GM23338 (cell line): ENCODE measurements around the gene DUS2. TPM values are rescaled to one million over a fixed set of nuclear protein-coding genes. Genes with fewer than 3 reads are reported as not detected.

ENCODE experiments used
- ATAC-seq: fragments of 200-7000 bp; cut with Tn5 transposase; 3 replicates; pipeline ENCODE4 v1.9.1; 2020
- DNase-seq: peaks from one replicate; pipeline ENCODE4 v3.0.0-alpha.2; 2015; ENCODE audit warnings: low spot score
- H2AFZ ChIP-seq: fragments of 200-600 bp; sonication (generic); 2 replicates; pipeline ENCODE4 v1.8.0; 2016; ENCODE audit warnings: antibody characterized with exemption, mild to moderate bottlenecking, moderate library complexity
- H3F3A ChIP-seq: fragments of 200-600 bp; sonication (generic); replicated peaks from 2 replicates; pipeline ENCODE4 v1.8.0; 2017; ENCODE audit warnings: antibody characterized with exemption, mixed run types, low read depth
- H3K27ac ChIP-seq: fragments of 200-600 bp; sonication (generic); 2 replicates; pipeline ENCODE4 v1.6.1; 2016; ENCODE audit warnings: low read depth
- H3K27me3 ChIP-seq: fragments of 200-600 bp; sonication (generic); 2 replicates; pipeline ENCODE4 v1.8.0; 2016; ENCODE audit warnings: mild to moderate bottlenecking, mixed run types, moderate library complexity; ENCODE audit not compliant: insufficient read depth
- H3K36me3 ChIP-seq: fragments of 200-600 bp; sonication (generic); 2 replicates; pipeline ENCODE4 v1.8.0; 2016; ENCODE audit warnings: mild to moderate bottlenecking; ENCODE audit not compliant: insufficient read depth
- H3K4me1 ChIP-seq: fragments of 200-600 bp; sonication (generic); 2 replicates; pipeline ENCODE4 v1.8.0; 2016; ENCODE audit warnings: mild to moderate bottlenecking, moderate library complexity; ENCODE audit not compliant: insufficient read depth
- H3K4me2 ChIP-seq: fragments of 200-600 bp; sonication (generic); 2 replicates; pipeline ENCODE4 v1.7.1; 2017; ENCODE audit warnings: mixed run types
- H3K4me3 ChIP-seq: fragments of 200-600 bp; sonication (generic); 2 replicates; pipeline ENCODE4 v1.6.1; 2016; ENCODE audit warnings: mixed run types
- H3K79me2 ChIP-seq: fragments of 200-600 bp; sonication (generic); replicated peaks from 2 replicates; pipeline ENCODE4 v1.8.0; 2017; ENCODE audit warnings: mild to moderate bottlenecking; ENCODE audit not compliant: insufficient read depth
- H3K9me2 ChIP-seq: fragments of 200-600 bp; sonication (generic); 2 replicates; pipeline ENCODE4 v1.8.0; 2017; ENCODE audit not compliant: insufficient read depth
- H4K20me1 ChIP-seq: fragments of 200-600 bp; sonication (generic); replicated peaks from 2 replicates; pipeline ENCODE4 v1.8.0; 2017; ENCODE audit warnings: mild to moderate bottlenecking; ENCODE audit not compliant: insufficient read depth
- H3K27ac Mint-ChIP-seq: 2 replicates; pipeline ENCODE4 v1.8.0; 2020; ENCODE audit warnings: inconsistent platforms, mild to moderate bottlenecking, moderate library complexity, mixed read lengths
- H3K27me3 Mint-ChIP-seq: 3 replicates; pipeline ENCODE4 v1.8.0; 2022; ENCODE audit warnings: low read depth, mild to moderate bottlenecking, moderate library complexity, mixed read lengths, inconsistent platforms; ENCODE audit not compliant: insufficient read depth, poor library complexity
- H3K36me3 Mint-ChIP-seq: 3 replicates; pipeline ENCODE4 v1.8.0; 2021; ENCODE audit warnings: low read depth, mild to moderate bottlenecking, inconsistent platforms, moderate library complexity, mixed read lengths
- H3K4me1 Mint-ChIP-seq: 3 replicates; pipeline ENCODE4 v1.8.0; 2020; ENCODE audit warnings: mild to moderate bottlenecking, inconsistent platforms, mixed read lengths
- H3K4me3 Mint-ChIP-seq: 3 replicates; pipeline ENCODE4 v1.8.0; 2021; ENCODE audit warnings: moderate library complexity, mild to moderate bottlenecking, inconsistent platforms, mixed read lengths
- H3K9me3 Mint-ChIP-seq: 3 replicates; pipeline ENCODE4 v1.8.0; 2020; ENCODE audit warnings: moderate library complexity, mild to moderate bottlenecking, inconsistent platforms, mixed read lengths
- CREB1 ChIP-seq: fragments of 250-450 bp; sonication (Bioruptor Pico); IDR thresholded peaks from 2 replicates; pipeline ENCODE4 v1.5.0; 2020; ENCODE audit warnings: low read depth, mild to moderate bottlenecking, moderate library complexity
- JUNB ChIP-seq: IDR thresholded peaks from one replicate; pipeline ENCODE4 v1.6.1; 2016; ENCODE audit warnings: antibody characterized with exemption; ENCODE audit not compliant: unreplicated experiment
- NANOG ChIP-seq: IDR thresholded peaks from 2 replicates; pipeline ENCODE4 v1.6.1; 2016; ENCODE audit warnings: antibody characterized with exemption, borderline replicate concordance
- POLR2AphosphoS5 ChIP-seq: IDR thresholded peaks from 2 replicates; pipeline ENCODE4 v1.6.1; 2016; ENCODE audit warnings: antibody characterized with exemption, low read depth
- STAT1 ChIP-seq: IDR thresholded peaks from one replicate; pipeline ENCODE4 v1.6.1; 2016; ENCODE audit warnings: antibody characterized with exemption; ENCODE audit not compliant: unreplicated experiment
- ZNF114 ChIP-seq: fragments of 250-450 bp; sonication (Bioruptor Pico); IDR thresholded peaks from 2 replicates; pipeline ENCODE4 v1.5.0; 2020; ENCODE audit warnings: mild to moderate bottlenecking, moderate library complexity
- ZNF331 ChIP-seq: fragments of 250-450 bp; sonication (Bioruptor Pico); IDR thresholded peaks from 2 replicates; pipeline ENCODE4 v1.5.0; 2020; ENCODE audit warnings: low read depth, mild to moderate bottlenecking, moderate library complexity
- polyA plus RNA-seq: library from polyadenylated mRNA; unstranded; fragments of >200 nt; fragmentation: Nextera tagmentation; extraction: Ambion mirVana; gene quantifications from 2 replicates; pipeline ENCODE4 v1.2.1, GENCODE V29; 2016
- total RNA-seq: library from RNA; depleted of rRNA; stranded (reverse); fragments of >200 nt; shearing (Covaris generic); gene quantifications from 2 replicates; pipeline ENCODE4 v1.2.3, GENCODE V29; 2014
- TF ChIP-seq, protein P1 (sequence below): fragments of 250-450 bp; sonication (Bioruptor Pico); IDR thresholded peaks from 2 replicates; pipeline ENCODE4 v1.5.0; 2020; ENCODE audit warnings: mild to moderate bottlenecking, moderate library complexity

Gene DUS2
- total and polyA plus RNA-seq, 2 experiments from 2014 or later, result 13.3 to 26.4 TPM

DNA sequence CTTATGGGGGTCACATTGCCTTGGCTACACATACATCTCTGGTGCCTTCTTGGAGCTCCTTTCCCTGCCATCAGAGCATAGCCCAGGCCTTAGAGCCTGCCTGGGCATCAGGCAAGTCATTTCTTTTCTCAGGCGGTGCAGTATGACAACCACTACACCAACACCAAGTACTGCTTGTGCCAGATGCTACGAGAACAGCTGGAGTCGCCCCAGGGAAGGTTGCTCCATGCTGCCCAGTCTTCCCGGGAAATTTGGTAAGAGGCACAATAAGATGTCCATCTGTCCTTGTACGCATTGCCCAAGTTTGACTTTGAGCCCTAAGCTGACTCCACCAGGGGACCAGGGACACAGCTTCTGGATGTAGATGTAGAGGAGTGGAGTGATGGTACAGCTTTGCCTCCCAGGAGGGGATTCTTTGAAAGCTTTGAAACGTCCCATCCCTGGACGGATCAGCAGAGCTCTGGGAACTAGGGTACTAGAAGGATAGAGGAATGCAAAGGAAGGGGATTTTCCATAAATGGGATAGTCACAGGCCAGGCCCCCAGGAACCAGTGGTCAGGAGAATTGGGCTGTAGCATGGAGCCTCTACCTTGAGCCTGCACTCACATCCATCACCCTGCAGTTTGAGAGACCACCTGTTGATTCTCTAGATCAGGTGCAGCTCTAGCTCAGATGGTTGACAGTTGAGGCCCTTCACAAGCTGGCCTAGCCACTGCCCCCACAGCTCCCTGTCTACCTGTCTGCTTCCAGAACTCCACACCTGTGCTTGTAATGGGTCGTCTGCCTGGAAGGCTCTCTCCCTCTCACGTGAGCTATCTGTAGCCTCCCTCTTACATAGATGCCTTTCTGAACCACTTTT is 51.0 kb downstream of the DUS2 start:
- Histone ChIP-seq H3K79me2 (no peaks in the 10 kb centered on the region), H3K9me2 (no peaks in the 10 kb centered on the region), H3K27me3 (no peaks in the 10 kb centered on the region), H2AFZ (no peak overlapping the region), H3K4me3 (no peak overlapping the region), H3K27ac (no peak overlapping the region), H4K20me1 (no peaks in the 10 kb centered on the region; the same call in none of the 2 replicates), H3K4me2 (no peak overlapping the region), H3F3A (no peaks in the 10 kb centered on the region), H3K4me1 (no peaks in the 10 kb centered on the region), H3K36me3 (0 out of 2 replicates have a peak, but pooled peaks cover 3% of the 10 kb centered on the region)
- Mint-ChIP-seq H3K4me1 (no peaks in the 10 kb centered on the region), H3K9me3 (no peaks in the 10 kb centered on the region), H3K27me3 (peaks cover 5% of the 10 kb centered on the region), H3K4me3 (no peak overlapping the region), H3K36me3 (peaks cover 44% of the 10 kb centered on the region), H3K27ac (no peak overlapping the region)
- no peak for TF ChIP-seq CREB1 (CRISPR knock-in tag)
- no peak for TF ChIP-seq POLR2AphosphoS5
- no peak for TF ChIP-seq ZNF331 (CRISPR knock-in tag)
- DNase-seq (no peak), ATAC-seq (no peak)

DNA sequence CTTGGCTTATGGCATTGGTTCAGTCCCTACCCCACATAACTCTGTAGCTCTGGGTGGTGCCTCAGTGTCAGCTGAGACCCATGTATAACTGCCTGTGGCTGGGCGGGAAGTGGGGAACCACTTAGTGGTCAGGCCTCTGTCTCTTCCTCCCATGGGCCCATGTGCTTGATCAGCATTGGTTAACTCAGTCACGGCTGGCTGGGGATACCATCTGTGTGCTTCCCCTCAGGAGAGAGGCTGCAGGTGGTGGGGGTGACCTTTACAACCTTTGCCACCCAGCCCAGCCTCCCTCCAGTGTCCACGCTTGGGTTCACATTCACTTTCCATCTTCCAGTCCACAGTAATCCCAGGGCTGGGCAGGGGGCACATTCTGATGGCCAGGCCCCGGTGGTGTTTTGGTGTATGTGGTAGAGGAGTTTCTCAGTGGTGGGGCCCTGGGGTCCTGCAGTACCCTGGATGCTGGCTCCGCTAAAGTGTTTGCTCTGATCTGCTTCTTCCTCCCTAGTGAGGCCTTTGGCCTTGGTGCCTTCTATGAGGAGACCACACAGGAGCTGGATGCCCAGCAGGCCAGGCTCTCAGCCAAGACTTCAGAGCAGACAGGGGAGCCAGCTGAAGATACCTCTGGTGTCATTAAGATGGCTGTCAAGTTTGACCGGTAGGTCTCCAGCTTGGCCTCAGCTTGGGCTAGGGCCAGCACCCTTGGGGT is 51.9 kb downstream of the DUS2 start:
- H3K4me1 Mint-ChIP-seq, result no peaks in the 10 kb centered on the region
- Histone ChIP-seq H4K20me1 (no peaks in the 10 kb centered on the region; the same call in none of the 2 replicates), H3K79me2 (no peaks in the 10 kb centered on the region), H3K27ac (no peak overlapping the region), H3K4me2 (no peak overlapping the region), H3K4me3 (no peak overlapping the region), H3K4me1 (no peaks in the 10 kb centered on the region), H3K27me3 (no peaks in the 10 kb centered on the region), H3K9me2 (no peaks in the 10 kb centered on the region), H3F3A (no peaks in the 10 kb centered on the region), H3K36me3 (0 out of 2 replicates have a peak, but pooled peaks cover 3% of the 10 kb centered on the region), H2AFZ (no peak overlapping the region)
- no peak overlapping the region for H3K4me3 Mint-ChIP-seq
- TF ChIP-seq JUNB (no peak), STAT1 (no peak)
- H3K9me3 Mint-ChIP-seq, result no peaks in the 10 kb centered on the region
- peaks cover 5% of the 10 kb centered on the region for H3K27me3 Mint-ChIP-seq
- H3K27ac Mint-ChIP-seq, result no peak overlapping the region
- DNase-seq, result no peak
- peaks cover 42% of the 10 kb centered on the region for H3K36me3 Mint-ChIP-seq
- no peak for ATAC-seq

DNA sequence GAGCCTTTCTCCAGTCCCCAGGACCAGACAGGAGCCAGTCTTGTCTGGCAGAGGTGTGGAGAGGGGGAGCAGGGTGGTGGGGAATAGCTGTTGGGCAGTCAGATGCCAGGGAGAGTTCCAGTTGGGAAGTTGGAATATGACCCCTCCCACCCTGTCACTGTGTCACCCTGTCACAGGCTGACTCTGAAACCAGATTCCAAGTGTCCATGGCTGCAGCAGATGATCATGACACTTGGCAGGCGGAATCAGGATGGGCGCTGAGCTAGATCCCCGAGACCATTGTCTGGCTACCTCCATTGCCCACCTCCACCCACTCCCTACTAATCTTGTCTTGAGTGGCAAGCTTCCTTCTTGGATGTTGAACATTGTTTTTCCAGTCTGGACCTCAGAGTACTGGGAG is 52.9 kb downstream of the DUS2 start:
- Histone ChIP-seq H3K79me2 (no peaks in the 10 kb centered on the region), H3K9me2 (no peaks in the 10 kb centered on the region), H3K4me3 (no peak overlapping the region), H3K4me2 (no peak overlapping the region), H3K4me1 (no peaks in the 10 kb centered on the region), H3K27me3 (no peaks in the 10 kb centered on the region), H2AFZ (no peak overlapping the region), H3F3A (no peaks in the 10 kb centered on the region), H4K20me1 (no peaks in the 10 kb centered on the region; the same call in 1 of the 2 replicates), H3K27ac (no peak overlapping the region), H3K36me3 (0 out of 2 replicates have a peak, but pooled peaks cover 3% of the 10 kb centered on the region)
- Mint-ChIP-seq H3K4me1 (no peaks in the 10 kb centered on the region), H3K27ac (no peak overlapping the region), H3K4me3 (no peak overlapping the region), H3K9me3 (no peaks in the 10 kb centered on the region), H3K36me3 (peaks cover 32% of the 10 kb centered on the region), H3K27me3 (peaks cover 5% of the 10 kb centered on the region)
- no peak for ATAC-seq
- DNase-seq, result no peak
- TF ChIP-seq JUNB, result no peak
- no peak for TF ChIP-seq ZNF114 (CRISPR knock-in tag)
- TF ChIP-seq, protein P1, sequence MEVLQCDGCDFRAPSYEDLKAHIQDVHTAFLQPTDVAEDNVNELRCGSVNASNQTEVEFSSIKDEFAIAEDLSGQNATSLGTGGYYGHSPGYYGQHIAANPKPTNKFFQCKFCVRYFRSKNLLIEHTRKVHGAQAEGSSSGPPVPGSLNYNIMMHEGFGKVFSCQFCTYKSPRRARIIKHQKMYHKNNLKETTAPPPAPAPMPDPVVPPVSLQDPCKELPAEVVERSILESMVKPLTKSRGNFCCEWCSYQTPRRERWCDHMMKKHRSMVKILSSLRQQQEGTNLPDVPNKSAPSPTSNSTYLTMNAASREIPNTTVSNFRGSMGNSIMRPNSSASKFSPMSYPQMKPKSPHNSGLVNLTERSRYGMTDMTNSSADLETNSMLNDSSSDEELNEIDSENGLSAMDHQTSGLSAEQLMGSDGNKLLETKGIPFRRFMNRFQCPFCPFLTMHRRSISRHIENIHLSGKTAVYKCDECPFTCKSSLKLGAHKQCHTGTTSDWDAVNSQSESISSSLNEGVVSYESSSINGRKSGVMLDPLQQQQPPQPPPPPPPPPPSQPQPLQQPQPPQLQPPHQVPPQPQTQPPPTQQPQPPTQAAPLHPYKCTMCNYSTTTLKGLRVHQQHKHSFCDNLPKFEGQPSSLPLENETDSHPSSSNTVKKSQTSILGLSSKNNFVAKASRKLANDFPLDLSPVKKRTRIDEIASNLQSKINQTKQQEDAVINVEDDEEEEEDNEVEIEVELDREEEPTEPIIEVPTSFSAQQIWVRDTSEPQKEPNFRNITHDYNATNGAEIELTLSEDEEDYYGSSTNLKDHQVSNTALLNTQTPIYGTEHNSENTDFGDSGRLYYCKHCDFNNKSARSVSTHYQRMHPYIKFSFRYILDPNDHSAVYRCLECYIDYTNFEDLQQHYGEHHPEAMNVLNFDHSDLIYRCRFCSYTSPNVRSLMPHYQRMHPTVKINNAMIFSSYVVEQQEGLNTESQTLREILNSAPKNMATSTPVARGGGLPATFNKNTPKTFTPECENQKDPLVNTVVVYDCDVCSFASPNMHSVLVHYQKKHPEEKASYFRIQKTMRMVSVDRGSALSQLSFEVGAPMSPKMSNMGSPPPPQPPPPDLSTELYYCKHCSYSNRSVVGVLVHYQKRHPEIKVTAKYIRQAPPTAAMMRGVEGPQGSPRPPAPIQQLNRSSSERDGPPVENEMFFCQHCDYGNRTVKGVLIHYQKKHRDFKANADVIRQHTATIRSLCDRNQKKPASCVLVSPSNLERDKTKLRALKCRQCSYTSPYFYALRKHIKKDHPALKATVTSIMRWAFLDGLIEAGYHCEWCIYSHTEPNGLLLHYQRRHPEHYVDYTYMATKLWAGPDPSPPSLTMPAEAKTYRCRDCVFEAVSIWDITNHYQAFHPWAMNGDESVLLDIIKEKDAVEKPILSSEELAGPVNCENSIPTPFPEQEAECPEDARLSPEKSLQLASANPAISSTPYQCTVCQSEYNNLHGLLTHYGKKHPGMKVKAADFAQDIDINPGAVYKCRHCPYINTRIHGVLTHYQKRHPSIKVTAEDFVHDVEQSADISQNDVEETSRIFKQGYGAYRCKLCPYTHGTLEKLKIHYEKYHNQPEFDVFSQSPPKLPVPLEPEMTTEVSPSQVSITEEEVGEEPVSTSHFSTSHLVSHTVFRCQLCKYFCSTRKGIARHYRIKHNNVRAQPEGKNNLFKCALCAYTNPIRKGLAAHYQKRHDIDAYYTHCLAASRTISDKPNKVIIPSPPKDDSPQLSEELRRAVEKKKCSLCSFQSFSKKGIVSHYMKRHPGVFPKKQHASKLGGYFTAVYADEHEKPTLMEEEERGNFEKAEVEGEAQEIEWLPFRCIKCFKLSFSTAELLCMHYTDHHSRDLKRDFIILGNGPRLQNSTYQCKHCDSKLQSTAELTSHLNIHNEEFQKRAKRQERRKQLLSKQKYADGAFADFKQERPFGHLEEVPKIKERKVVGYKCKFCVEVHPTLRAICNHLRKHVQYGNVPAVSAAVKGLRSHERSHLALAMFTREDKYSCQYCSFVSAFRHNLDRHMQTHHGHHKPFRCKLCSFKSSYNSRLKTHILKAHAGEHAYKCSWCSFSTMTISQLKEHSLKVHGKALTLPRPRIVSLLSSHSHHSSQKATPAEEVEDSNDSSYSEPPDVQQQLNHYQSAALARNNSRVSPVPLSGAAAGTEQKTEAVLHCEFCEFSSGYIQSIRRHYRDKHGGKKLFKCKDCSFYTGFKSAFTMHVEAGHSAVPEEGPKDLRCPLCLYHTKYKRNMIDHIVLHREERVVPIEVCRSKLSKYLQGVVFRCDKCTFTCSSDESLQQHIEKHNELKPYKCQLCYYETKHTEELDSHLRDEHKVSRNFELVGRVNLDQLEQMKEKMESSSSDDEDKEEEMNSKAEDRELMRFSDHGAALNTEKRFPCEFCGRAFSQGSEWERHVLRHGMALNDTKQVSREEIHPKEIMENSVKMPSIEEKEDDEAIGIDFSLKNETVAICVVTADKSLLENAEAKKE (CRISPR knock-in tag), result no peak
- TF ChIP-seq ZNF331 (CRISPR knock-in tag), result no peak
- no peak for TF ChIP-seq STAT1
- TF ChIP-seq POLR2AphosphoS5, result no peak
- TF ChIP-seq NANOG, result no peak
